DMS114 treated with DMSO at 0.1 percent for 48 hours (cell line): ENCODE measurements around the gene ADAP1.
"Not testable (repeated sequence)": the region's sequence is repeated elsewhere in the genome, so short reads cannot be mapped to it uniquely, and the experiment has no call there.

Experiments used
- DNase-seq: peaks from one replicate; lab custom pipeline; 2025; ENCODE audit not compliant: unreplicated experiment; lab: John Stamatoyannopoulos, UW

ADAP1 gene, protein sequence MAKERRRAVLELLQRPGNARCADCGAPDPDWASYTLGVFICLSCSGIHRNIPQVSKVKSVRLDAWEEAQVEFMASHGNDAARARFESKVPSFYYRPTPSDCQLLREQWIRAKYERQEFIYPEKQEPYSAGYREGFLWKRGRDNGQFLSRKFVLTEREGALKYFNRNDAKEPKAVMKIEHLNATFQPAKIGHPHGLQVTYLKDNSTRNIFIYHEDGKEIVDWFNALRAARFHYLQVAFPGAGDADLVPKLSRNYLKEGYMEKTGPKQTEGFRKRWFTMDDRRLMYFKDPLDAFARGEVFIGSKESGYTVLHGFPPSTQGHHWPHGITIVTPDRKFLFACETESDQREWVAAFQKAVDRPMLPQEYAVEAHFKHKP

GRCh38 chr7:954330-955238, at the start of gene ADAP1:
Gene ADAP1, minus strand, starts transcription at chr7:954680. Its CDS starts 203 bp downstream, at chr7:954477.
- no peak for DNase-seq

GRCh38 chr7:1002445-1002844, 48.0 kb upstream of the ADAP1 start:
- DNase-seq, result not testable (repeated sequence)

GRCh38 chr7:1002026-1002425, 47.5 kb upstream of the ADAP1 start:
- DNase-seq, result not testable (repeated sequence)

DNA sequence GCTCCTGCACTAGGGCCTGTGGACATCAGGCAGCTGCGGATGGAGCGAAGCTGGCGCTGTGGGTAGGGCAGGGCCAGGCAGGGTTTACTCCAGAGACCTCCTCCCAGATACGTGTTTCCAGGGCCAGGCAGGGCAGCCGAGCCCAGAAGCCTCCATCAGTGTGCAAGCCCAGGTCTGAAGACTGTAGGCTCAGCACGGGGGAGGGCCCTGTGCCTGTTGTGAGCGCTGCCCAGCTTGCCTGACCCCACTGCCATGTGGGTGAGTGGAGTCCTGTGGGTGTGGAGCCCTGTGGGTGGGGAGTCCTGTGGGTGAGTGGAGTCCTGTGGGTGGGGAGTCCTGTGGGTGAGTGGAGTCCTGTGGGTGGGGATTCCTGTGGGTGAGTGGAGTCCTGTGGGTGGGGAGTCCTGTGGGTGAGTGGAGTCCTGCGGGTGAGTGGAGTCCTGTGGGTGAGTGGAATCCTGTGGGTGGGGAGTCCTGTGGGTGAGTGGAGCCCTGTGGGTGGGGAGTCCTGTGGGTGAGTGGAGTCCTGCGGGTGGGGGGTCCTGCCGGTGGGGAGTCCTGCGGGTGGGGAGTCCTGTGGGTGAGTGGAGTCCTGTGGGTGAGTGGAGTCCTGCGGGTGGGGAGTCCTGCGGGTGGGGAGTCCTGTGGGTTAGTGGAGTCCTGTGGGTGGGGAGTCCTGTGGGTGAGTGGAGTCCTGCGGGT, 46.7 kb upstream of the ADAP1 start:
- DNase-seq, result not testable (repeated sequence)

- no peak for DNase-seq
These were observed 45.8 kb upstream of the ADAP1 start for GRCh38 chr7:999941-1000935.

DNA sequence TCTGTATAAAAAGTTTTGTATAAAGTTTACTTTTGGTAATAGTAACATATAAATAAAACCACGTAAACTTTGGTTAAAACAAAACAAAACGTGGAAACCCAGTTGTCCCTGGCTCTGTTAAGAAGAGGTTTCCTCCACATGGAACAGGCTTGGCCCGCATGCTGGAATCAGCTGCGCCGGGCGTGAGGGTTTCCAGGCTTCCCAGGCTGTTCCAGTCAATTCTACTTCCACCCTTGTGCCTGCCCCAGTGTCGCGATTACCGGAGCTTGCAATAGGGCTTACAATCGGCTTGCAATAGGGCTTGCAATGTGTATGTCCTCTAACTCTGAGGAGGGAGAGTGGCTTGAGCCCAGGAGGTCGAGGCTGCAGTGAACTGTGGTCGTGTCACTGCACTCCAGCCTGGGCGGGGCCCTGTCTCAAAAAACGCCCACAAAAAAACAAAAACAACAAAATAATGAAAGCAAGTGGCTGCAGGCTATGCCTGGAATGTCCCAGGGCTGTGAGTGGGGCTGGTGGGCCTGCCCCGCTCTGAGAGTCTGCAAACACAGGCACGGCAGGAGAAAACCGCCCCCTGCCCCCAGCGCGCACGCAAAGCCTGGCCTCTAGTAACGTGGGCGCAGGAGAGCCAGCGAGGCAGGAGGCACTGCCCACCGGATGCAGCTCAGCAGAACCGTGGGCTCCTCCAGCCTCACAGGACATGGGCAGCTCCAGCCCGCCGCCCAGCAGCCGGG, 44.8 kb upstream of the ADAP1 start:
- no peak for DNase-seq

- DNase-seq, result no peak
These were observed 43.2 kb upstream of the ADAP1 start for GRCh38 chr7:997404-998395.

DNA sequence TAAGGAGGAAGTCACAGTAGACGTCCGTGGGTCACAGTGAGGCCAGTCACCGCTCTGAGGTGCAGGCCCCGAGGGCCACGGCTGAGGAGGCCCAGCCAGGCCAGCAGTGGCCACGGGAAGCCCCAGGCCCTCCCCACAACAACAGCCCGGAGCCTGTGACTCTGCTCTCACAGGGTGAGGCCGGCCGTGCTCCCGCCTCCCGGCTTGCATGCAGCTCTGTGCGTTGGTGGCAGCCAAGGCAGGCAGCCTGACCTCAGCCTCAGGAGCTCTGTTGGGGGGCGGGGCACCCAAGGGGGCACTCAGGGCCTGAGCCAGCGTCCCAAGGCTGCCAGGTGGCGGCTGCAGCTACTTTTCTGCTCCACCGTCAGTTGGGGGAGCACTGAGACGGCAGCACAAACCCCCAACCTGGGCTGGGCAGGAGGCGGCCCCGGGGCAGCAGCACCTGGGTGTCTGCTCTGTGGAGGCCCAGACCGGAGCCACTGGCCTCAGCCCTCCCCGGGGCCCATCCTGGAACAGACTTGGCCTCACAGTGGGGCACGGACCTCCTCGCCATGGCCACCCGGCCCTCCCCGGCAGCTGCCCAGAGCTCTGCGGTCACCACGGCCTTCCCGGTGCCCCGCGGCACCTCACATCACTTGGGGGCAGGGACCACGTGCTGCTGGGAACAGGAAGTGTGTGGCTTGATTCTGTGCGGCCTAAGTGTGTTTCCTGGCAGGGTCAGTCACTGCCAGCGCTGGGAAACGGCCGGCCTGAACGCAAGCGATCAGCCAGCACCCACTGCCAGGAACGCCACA, 41.8 kb upstream of the ADAP1 start:
- DNase-seq, result no peak

DNA sequence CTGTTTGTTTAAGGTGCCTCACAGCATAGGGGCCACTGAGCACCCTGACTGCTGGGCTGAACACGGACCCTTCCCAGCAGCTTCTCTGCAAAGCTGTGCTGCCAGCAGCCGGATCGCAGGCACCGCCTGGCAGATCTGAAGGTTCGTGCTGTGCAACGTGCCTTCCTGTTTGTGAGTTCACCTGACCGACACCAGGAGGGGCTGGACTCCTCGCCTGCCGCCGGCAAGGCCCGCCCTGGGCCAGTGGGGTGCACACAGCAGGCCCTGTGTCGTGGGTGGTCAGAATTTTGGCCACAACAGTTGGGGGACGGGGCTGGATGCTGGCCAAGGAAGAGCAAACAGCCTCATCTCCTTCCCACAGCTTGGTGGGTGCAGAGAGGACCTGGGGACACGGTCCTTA, 41.1 kb upstream of the ADAP1 start:
- no peak for DNase-seq

DNA sequence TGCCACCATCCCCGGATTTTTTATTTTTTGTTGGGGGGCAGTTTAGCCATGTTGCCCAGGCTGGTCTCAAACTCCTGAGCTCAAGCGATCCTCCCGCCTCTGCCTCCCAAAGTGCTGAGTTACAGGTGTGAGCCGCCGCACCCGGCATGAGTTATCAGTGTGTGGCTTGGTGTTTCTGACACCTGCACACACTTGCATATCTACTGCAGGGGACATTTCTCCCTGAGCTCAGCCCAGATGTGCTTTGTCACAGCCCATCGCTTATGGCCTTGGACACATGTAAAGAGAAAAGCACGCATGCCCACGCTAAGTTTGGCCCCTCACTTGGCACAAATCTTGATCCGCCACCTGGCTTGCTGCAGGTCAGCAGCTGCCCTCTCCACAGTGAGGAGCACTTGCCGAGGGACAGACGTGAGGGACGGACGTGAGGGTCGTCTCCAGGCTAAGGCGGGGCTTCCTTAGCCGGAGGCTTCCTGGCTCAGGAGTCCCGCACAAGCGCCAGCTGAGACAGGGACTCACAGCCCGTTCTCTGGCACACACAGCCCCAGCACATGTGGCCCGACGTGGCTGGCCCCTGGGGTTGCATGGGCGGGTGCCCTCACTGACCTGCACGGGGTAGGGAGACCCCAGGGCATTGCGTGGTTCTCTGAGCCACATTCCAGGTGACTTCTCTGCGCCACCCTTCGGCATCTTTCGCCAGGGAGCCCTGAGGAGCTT, 40.3 kb upstream of the ADAP1 start:
- no peak for DNase-seq

DNA sequence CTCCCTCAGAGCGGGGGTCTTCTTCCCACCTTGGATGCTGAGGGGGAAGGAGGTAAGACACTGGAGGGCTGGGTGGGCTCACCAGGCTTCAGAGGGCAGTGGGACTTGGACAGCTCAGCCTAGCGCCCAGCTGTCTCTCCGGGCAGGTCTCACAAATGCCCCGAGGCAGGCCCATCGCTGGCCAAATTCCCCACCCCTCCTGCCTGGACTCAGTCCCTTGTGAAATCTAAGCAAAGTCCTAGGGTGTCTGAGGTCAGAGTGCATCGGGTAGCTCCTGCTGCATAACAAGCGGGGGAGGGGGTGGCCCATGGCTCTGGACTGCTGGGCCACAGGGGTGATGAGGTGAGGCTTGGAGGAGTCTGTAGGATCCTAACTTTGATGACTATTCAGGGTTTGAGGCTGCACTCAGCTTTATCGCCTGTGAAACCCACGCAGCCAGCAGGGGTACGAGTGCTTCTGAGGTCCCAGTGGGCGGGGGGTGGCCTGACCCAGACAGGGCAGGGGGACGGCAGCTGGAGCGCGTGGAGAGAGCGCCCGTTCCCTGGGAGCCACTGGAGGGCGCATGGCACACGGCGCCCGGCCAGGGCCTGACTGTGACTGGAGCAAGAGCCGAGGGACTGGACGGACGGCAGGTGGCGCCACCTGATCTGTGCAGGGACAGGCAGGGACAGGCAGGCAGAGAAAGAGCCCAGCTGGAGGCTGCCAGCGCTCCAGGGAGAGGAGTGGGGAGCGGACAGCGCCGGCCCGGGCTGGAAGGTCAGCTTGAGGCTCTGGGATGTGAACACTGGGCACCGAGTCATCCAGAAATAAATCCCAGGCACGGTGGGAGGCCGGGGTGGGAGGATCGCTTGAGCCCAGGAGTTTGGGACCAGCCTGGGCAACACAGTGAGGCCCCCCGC, 38.5 kb upstream of the ADAP1 start:
- DNase-seq, result peak; percentile 92

DNA sequence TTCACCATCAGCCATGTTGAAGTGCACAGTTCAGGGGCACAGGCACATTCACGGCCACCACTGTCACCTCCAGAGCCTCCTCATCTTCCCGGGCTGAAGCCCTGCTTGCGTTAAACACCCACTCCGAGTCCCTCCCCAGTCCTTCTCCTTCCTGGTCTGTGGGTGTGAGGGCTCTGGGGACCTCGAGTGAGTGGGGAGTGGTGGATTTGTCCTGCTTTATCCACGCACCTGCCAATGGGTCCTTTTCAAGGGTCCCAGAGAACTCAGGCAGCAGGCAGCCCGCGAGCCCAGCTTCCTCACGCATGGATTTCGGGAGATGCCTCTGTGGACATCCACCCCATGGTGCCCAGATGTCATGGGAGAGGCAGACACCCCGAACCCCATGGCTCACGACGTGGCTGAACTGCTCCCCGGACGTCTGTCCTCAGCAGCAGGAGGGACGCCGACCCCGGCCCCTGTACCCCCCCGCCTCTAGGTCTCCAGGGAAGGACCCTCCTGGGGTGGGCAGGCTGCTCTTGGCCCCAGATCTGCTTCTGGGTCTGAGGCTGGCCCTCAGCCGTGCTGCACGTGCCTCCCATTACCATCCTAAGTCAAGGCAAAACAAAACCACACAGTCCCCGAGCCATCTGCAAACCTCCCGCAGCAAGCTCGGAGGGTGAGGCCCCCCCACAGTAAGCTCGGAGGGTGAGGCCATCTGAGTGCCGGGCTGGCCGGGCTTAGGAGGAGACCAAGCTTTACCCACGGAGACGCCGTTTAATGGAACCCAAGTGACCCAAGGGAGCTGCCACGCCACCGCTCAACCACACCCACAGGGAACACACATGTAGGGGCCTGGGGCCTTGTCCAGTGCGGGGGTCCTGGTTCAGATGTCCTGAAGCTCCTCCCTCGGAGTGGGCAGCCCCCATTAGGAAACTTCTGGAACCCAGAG, 37.5 kb upstream of the ADAP1 start:
- no peak for DNase-seq

DNA sequence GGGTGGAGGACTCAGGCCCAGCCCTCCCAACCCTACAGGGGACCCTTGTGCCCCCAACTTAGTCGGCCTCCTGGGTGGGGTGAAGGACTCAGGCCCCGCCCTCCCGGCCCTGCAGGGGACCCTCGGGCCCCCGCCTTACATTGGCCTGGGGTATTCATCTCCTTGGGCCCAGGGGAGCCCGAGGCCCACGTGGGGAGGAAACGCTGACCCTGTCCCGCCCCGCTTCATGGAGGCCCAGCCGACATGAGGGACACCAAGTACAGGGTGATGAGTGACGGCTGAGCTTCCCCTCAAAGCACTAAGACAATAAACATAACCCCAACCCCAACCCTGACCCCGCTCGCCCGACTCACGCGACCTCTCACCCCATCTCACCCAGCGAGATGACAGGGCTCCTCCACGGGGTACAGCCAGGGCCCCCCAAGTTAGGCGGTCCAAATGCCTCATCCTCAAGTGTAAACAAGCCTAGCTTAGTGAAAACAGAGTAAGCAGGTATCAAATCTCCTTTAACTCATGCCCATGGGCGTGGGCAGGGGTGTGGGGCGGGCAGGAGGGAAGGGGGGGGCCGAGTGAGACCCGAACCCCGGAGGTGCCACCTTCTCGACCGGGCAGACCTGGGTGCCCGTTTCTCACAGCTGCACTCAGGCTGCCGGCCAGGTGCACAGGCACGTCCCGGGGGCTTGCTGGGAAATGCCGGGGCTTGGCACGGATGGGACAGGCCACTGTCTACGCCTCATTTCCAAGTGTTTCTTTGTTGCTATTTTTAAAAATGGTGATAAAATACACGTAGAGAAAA, 36.7 kb upstream of the ADAP1 start:
- no peak for DNase-seq

DNA sequence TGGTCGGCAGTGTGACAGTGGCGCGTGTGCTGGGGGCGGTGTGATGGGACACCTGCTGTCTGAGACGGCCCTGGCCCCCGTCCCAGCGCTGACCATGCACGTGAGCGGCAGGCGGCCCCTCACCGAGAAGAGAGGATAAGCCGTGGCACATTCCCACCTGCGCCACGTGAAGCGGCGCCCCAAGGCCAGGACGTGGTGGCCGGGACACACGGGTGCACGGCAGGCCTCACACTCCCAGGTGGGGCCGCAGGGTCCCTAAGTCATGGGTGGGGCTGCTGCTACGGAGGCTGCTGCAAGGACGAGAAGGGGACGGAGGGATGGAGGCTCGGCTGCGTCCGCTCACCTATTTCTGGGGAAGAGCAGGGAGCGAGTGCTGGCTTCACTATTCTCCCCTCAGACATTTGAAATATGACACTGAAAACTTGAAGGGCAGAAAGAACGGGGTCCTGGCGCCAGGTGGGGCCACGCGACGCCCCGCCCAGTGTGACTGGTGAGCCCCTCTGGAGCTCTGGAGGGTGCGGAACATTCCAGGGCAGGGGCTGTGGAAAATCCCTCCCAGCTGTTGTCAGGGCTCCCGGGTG, 36.0 kb upstream of the ADAP1 start:
- no peak for DNase-seq
